ENCODE data around the gene FKBP1B.

FKBP1B gene

DNA sequence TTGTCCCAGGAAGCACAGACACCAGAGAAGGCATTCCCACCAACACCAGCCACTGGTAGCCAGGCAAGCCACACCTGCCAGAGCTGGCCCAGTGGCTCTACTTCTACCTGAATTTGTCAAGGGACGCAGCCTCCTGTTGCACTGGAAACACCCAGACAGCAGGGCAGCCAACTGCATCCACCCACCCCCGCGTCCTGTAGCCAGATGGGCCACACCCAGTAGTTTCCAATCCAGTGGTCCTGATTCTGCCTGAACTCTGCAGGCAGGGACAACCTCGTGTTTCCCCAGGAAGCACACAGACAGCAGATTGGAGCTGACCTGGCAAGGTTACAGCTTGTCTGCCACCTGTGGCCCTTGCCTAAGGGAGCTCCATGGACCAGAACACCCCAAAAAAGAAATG lies 55.4 kb downstream of the FKBP1B start:
- H2AFZ ChIP-seq (ENCODE audit: low read length): no peak overlapping the region
- TF ChIP-seq CTCF (IDR thresholded peaks at IDR 0.05; ENCODE audit: low read length): no peak
- TF ChIP-seq EZH2 (IDR thresholded peaks at IDR 0.05; ENCODE audit: borderline replicate concordance, low read length): no peak
- H3K9ac ChIP-seq (ENCODE audit: low read length): no peak overlapping the region
- no peaks in the 10 kb centered on the region for H3K79me2 ChIP-seq (ENCODE audit: insufficient read depth, low read length)
- H3K4me2 ChIP-seq (ENCODE audit: low read length): no peak overlapping the region
- H4K20me1 ChIP-seq (ENCODE audit: insufficient read depth, low read length): no peaks in the 10 kb centered on the region
- 0 out of 2 replicates have a peak, but pooled peaks cover 2% of the 10 kb centered on the region for H3K9me3 ChIP-seq (ENCODE audit: low read length)
- H3K27me3 ChIP-seq (ENCODE audit: insufficient read depth, low read length): no peaks in the 10 kb centered on the region
- no peaks in the 10 kb centered on the region for H3F3A ChIP-seq (ENCODE audit: insufficient read depth, low read length)
- no peaks in the 10 kb centered on the region for H3K36me3 ChIP-seq (ENCODE audit: insufficient read depth, low read length)
- no peak overlapping the region for H3K4me3 ChIP-seq (ENCODE audit: low read depth, low read length, poor library complexity, severe bottlenecking)
- no peaks in the 10 kb centered on the region for H3K4me1 ChIP-seq (ENCODE audit: insufficient read depth, low read length, severe bottlenecking)
- H3K27ac ChIP-seq (ENCODE audit: low read depth, low read length, poor library complexity, severe bottlenecking): no peak overlapping the region
- no peaks in the 10 kb centered on the region for H3K9me2 ChIP-seq (ENCODE audit: low read depth, low read length)

DNA sequence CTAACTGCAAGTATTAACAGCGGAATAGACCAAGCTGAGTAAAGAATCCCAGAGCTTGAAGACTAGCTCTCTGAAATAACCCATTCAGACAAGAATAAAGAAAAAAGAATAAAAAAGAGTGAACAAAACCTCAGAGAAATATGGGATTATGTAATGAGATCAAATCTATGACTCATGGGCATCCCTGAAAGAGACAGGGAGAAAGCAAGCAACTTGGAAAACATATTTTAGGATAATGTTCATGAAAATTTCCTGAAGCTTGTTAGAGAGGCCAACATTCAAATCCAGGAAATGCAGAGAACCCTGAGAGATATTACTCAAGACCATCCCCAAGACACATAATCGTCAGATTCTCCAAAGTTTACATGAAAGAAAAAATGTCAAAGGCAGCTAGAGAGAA lies 56.3 kb downstream of the FKBP1B start:
- TF ChIP-seq EZH2 (IDR thresholded peaks at IDR 0.05; ENCODE audit: borderline replicate concordance, low read length) (no peak), CTCF (IDR thresholded peaks at IDR 0.05; ENCODE audit: low read length) (no peak)
- no peak overlapping the region for H3K9ac ChIP-seq (ENCODE audit: low read length)
- no peaks in the 10 kb centered on the region for H4K20me1 ChIP-seq (ENCODE audit: insufficient read depth, low read length)
- H3K9me3 ChIP-seq (ENCODE audit: low read length): 0 out of 2 replicates have a peak, but pooled peaks cover 2% of the 10 kb centered on the region
- H3K27ac ChIP-seq (ENCODE audit: low read depth, low read length, poor library complexity, severe bottlenecking): no peak overlapping the region
- H3F3A ChIP-seq (ENCODE audit: insufficient read depth, low read length): no peaks in the 10 kb centered on the region
- no peak overlapping the region for H2AFZ ChIP-seq (ENCODE audit: low read length)
- H3K4me3 ChIP-seq (ENCODE audit: low read depth, low read length, poor library complexity, severe bottlenecking): no peak overlapping the region
- H3K9me2 ChIP-seq (ENCODE audit: low read depth, low read length): no peaks in the 10 kb centered on the region
- no peaks in the 10 kb centered on the region for H3K4me1 ChIP-seq (ENCODE audit: insufficient read depth, low read length, severe bottlenecking)
- no peaks in the 10 kb centered on the region for H3K36me3 ChIP-seq (ENCODE audit: insufficient read depth, low read length)
- no peaks in the 10 kb centered on the region for H3K27me3 ChIP-seq (ENCODE audit: insufficient read depth, low read length)
- no peaks in the 10 kb centered on the region for H3K79me2 ChIP-seq (ENCODE audit: insufficient read depth, low read length)
- H3K4me2 ChIP-seq (ENCODE audit: low read length): no peak overlapping the region

GRCh38 chr2:24106786-24107185 lies 57.2 kb downstream of the FKBP1B start:
- no peaks in the 10 kb centered on the region for H3K9me2 ChIP-seq (ENCODE audit: low read depth, low read length)
- no peak for TF ChIP-seq EZH2 (IDR thresholded peaks at IDR 0.05; ENCODE audit: borderline replicate concordance, low read length)
- TF ChIP-seq CTCF (IDR thresholded peaks at IDR 0.05; ENCODE audit: low read length): no peak
- H4K20me1 ChIP-seq (ENCODE audit: insufficient read depth, low read length): no peaks in the 10 kb centered on the region

More at GRCh38 chr2:24106786-24107185, 57.2 kb downstream of the FKBP1B start:
- H3K27me3 ChIP-seq (ENCODE audit: insufficient read depth, low read length): no peaks in the 10 kb centered on the region
- H3K79me2 ChIP-seq (ENCODE audit: insufficient read depth, low read length): no peaks in the 10 kb centered on the region
- H2AFZ ChIP-seq (ENCODE audit: low read length): no peak overlapping the region
- no peak overlapping the region for H3K27ac ChIP-seq (ENCODE audit: low read depth, low read length, poor library complexity, severe bottlenecking)
- no peak overlapping the region for H3K4me2 ChIP-seq (ENCODE audit: low read length)
- H3K9ac ChIP-seq (ENCODE audit: low read length): no peak overlapping the region
- no peaks in the 10 kb centered on the region for H3K36me3 ChIP-seq (ENCODE audit: insufficient read depth, low read length)
- H3K9me3 ChIP-seq (ENCODE audit: low read length): 0 out of 2 replicates have a peak, but pooled peaks cover 2% of the 10 kb centered on the region
- no peaks in the 10 kb centered on the region for H3K4me1 ChIP-seq (ENCODE audit: insufficient read depth, low read length, severe bottlenecking)
- no peak overlapping the region for H3K4me3 ChIP-seq (ENCODE audit: low read depth, low read length, poor library complexity, severe bottlenecking)
- no peaks in the 10 kb centered on the region for H3F3A ChIP-seq (ENCODE audit: insufficient read depth, low read length)

Measured in OCI-LY1 (cell line).